ENCODE data around the gene SLC24A3.

DNA sequence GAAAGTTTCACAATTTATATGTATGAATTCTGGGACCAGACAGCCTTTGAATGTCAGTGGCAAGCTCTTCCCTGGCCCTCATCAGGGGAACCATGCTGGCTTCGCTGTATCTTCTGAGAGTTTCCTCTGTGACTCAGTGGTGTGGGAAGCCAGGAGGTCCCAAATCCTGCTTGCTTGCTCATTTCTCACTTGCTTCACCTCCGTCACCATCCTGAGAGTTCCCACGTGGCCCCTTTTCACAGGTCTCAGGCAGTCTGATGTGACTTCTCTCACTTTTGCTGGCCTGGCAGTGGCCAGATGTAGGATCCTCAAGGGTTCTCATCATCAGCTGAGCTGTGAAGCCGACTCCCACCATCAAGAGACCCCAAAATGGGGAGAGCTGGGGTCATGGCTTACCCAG, 517.2 kb downstream of the SLC24A3 start:
- TF ChIP-seq CTCF (IDR thresholded peaks at IDR 0.05) (no peak), POLR2A (IDR thresholded peaks at IDR 0.05) (no peak), POLR2AphosphoS5 (IDR thresholded peaks at IDR 0.05) (no peak)

All from breast epithelium (tissue), 3 donors.